ENCODE data around the gene EEA1. TPM values are rescaled to one million over a fixed set of nuclear protein-coding genes. Genes with fewer than 3 reads are reported as not detected.

The EEA1 gene
- total and polyA plus RNA-seq, 12 donors = 2.5 to 36.9 (median 21.4) TPM

DNA sequence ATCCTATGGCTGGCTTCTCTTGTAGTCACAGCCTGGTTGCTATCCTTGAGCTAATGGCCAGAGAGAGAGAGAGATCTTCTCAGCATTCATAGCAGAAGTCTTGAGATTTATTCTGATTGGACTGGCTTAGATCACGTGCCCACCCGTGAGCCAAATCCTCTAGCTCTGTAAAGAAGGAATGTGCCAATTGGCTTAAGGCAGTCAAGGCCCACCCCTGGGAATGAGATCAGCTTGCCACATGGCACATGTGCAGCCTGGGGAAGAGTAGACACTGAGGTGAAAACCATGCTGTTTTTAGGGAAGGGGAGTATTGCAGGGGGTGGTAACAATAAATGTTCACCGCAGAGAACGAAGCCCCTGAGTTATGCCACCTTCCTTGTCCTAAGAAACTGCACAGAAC lies 190.0 kb downstream of the EEA1 start:
- TF ChIP-seq, protein P1, sequence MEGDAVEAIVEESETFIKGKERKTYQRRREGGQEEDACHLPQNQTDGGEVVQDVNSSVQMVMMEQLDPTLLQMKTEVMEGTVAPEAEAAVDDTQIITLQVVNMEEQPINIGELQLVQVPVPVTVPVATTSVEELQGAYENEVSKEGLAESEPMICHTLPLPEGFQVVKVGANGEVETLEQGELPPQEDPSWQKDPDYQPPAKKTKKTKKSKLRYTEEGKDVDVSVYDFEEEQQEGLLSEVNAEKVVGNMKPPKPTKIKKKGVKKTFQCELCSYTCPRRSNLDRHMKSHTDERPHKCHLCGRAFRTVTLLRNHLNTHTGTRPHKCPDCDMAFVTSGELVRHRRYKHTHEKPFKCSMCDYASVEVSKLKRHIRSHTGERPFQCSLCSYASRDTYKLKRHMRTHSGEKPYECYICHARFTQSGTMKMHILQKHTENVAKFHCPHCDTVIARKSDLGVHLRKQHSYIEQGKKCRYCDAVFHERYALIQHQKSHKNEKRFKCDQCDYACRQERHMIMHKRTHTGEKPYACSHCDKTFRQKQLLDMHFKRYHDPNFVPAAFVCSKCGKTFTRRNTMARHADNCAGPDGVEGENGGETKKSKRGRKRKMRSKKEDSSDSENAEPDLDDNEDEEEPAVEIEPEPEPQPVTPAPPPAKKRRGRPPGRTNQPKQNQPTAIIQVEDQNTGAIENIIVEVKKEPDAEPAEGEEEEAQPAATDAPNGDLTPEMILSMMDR (IDR thresholded peaks at IDR 0.05) = no peak
- TF ChIP-seq POLR2A (IDR thresholded peaks at IDR 0.05) = no peak
- intact Hi-C loops (cut with DNase I) = no loop called here
- 81 to 90% (median 84%) methylated on average over 4 of the region's 4 CpGs for WGBS, 4 donors
- Histone ChIP-seq H3K9me3 (replicated peaks in 1 of 3) (no peaks in the 10 kb centered on the region), H3K27me3 (no peaks in the 10 kb centered on the region), H3K4me3 (no peak overlapping the region), H3K36me3 (replicated peaks in 1 of 2) (no peaks in the 10 kb centered on the region), H3K27ac (no peak overlapping the region), H3K4me1 (replicated peaks in 1 of 2) (peaks cover 0 to 4% of the 10 kb centered on the region in 2 donors)
- DNase-seq = no peak

DNA sequence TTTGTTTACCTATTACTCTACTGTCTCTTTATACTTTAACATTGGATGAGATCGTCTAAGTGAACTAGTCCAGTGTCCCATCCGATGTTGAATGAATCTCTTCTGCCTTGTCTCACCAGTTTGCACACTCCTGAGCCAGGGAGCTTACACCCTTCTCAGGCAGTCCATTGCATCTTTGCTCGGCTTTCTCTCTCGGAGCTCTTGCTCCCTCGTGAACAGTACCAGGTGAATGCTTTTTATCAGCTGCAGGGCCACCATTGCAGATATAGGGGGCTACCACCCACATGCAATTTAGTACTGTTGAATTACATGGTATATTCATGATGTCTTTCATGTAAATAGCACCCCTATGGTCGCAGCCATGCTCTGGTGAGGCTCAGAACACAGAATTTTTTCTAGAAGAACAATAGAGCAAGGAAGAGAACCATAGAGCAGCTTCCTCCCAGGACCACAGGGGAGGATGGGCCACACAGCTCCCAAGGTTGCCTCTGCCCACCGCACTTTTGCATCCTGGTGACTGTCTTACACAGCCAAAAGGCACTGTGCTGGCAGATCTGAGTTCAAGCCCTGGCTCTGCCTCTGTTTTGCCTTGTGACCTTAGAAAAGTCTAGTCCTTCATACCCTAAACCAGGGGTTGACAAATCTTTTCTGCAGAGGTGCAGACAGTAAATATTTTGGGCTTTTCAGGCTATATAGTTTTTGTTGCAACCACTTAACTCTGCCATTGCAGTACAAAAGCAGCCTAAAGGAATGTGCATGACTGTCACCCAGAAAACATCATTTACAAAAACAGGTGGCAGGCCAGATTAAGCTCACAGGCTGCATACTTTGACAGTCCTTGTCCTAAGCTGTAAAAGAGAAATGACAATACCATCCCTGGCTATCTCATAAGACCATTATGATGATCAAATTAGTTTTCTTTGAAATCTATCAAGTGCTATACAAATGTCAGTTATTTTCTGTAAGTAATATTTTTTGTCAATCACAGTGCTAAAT lies 190.9 kb downstream of the EEA1 start:
- TF ChIP-seq POLR2A (IDR thresholded peaks at IDR 0.05) = no peak
- TF ChIP-seq, protein P1 (IDR thresholded peaks at IDR 0.05) = no peak
- no peak overlapping the region for H3K27ac ChIP-seq
- no peaks in the 10 kb centered on the region for H3K27me3 ChIP-seq
- intact Hi-C loops (cut with DNase I) = no loop called here
- no peak for DNase-seq
- 86 to 93% (median 91%) methylated on average over 7 of the region's 7 CpGs for WGBS, 4 donors
- no peak overlapping the region for H3K4me3 ChIP-seq
- peaks cover 0 to 4% of the 10 kb centered on the region in 2 donors for H3K4me1 ChIP-seq (replicated peaks in 1 of 2)
- no peaks in the 10 kb centered on the region for H3K9me3 ChIP-seq (replicated peaks in 1 of 3)
- no peaks in the 10 kb centered on the region for H3K36me3 ChIP-seq (replicated peaks in 1 of 2)

DNA sequence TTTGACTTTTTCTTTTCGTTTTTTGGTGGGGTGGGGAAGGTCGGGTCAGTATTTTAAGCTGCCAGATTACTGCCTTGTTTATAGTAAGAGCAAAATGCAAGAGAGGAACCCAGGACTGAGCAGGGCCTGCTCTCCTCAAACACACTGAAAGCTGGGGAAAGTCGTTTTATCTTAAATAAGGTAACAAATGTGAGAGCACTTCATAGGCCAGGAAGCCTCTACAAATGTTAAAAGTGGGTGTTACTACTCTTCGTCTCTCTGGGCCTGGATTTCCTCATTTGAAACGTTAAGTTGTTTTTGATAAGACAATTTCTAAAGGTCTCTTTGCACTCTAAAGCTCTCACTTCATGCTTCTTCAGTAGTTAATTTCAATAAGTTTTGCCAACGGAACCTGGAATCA lies 192.5 kb downstream of the EEA1 start:
- intact Hi-C loops (cut with DNase I) = no loop called here
- Histone ChIP-seq H3K4me1 (replicated peaks in 1 of 2) (peaks cover 0 to 4% of the 10 kb centered on the region in 2 donors), H3K27me3 (no peaks in the 10 kb centered on the region), H3K27ac (no peak overlapping the region), H3K4me3 (no peak overlapping the region), H3K36me3 (replicated peaks in 1 of 2) (no peaks in the 10 kb centered on the region), H3K9me3 (replicated peaks in 1 of 3) (no peaks in the 10 kb centered on the region)
- no peak for DNase-seq
- no peak for TF ChIP-seq POLR2A (IDR thresholded peaks at IDR 0.05)
- TF ChIP-seq, protein P1 (IDR thresholded peaks at IDR 0.05) = no peak
- WGBS, 4 donors = 81 to 92% (median 86%) methylated on average over 6 of the region's 6 CpGs

DNA sequence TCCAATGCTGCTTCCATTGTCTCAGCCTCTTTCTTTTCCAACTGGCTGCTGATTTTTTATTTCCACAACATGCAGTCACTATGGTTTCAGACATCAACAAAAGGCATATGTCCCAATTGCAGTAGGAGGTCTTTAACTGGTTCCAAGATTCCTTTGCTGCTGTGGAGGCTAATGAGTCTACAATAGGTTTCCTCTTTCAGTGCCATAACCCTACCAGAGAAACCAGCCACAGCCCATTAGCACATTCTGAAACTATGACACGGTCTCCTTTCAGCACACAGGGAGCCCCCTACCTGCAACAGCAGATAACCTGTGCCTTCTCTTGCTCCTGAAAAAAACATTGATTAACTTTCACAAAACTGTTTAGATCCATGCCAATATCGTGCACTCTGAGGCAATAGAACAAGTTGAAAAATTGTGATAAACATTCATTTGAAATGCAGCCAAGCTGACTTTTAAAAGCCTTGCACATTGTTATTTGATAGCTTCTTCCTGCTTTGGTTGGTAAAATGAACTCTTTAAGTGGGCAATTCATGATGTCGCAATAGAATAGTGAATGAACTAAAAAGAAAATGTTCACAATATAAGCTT lies 193.9 kb downstream of the EEA1 start:
- no peak overlapping the region for H3K4me3 ChIP-seq
- no peaks in the 10 kb centered on the region for H3K9me3 ChIP-seq (replicated peaks in 1 of 3)
- H3K4me1 ChIP-seq (replicated peaks in 1 of 2) = peaks cover 0 to 4% of the 10 kb centered on the region in 2 donors
- DNase-seq = no peak
- WGBS, 4 donors = 39 to 50% (median 41%) methylated on average over 3 of the region's 3 CpGs
- TF ChIP-seq, protein P1 (IDR thresholded peaks at IDR 0.05) = no peak
- no peak for TF ChIP-seq POLR2A (IDR thresholded peaks at IDR 0.05)
- H3K27ac ChIP-seq = no peak overlapping the region
- H3K36me3 ChIP-seq (replicated peaks in 1 of 2) = no peaks in the 10 kb centered on the region
- intact Hi-C loops (cut with DNase I) = no loop called here
- H3K27me3 ChIP-seq = no peaks in the 10 kb centered on the region
